Gastrocnemius medialis (tissue), 4 donors: ENCODE results near the gene SNTG2. TPM values are rescaled to one million over a fixed set of nuclear protein-coding genes. Genes with fewer than 3 reads are reported as not detected.

Experiments
- ATAC-seq, 2 donors: fragments of 150-250 bp; one replicate each; pipeline ENCODE4 v1.9.1; 2016
- DNase-seq, 2 donors: peaks; one replicate each; pipeline ENCODE4 v3.0.0-alpha.2; 2019
- H3K27ac ChIP-seq, 4 donors: fragments of 200-600 bp; sonication (generic); 1 replicate in 1 of 4; 2 replicates in 3 of 4; pipeline ENCODE4 v1.5.1; 2016 to 2018; ENCODE audit warnings: mild to moderate bottlenecking in 2 of 4, moderate library complexity in 1 of 4
- H3K27me3 ChIP-seq, 3 donors: fragments of 200-600 bp; sonication (generic) in 2 of 3; 1 replicate in 1 of 3; 2 replicates in 2 of 3; pipeline versions ENCODE4 v1.5.1 to v1.6.0; 2016 to 2019; ENCODE audit warnings: mild to moderate bottlenecking in 1 of 3, moderate library complexity in 1 of 3
- H3K36me3 ChIP-seq, 2 donors: fragments of 200-600 bp; sonication (generic) in 1 of 2; one replicate each; pipeline ENCODE4 v1.5.1; 2017 to 2018
- H3K4me1 ChIP-seq, 2 donors: fragments of 200-600 bp; sonication (generic) in 1 of 2; one replicate each; pipeline ENCODE4 v1.5.1; 2016 to 2017; ENCODE audit warnings: mild to moderate bottlenecking in 2 of 2
- H3K4me3 ChIP-seq, 4 donors: fragments of 200-600 bp; sonication (generic) in 3 of 4; 1 replicate in 1 of 4; 2 replicates in 3 of 4; pipeline ENCODE4 v1.5.1; 2016 to 2019; ENCODE audit warnings: mild to moderate bottlenecking in 2 of 4
- H3K9me3 ChIP-seq, 3 donors: fragments of 200-600 bp; sonication (generic) in 2 of 3; 1 replicate in 1 of 3; 2 replicates in 2 of 3; pipeline ENCODE4 v1.5.1; 2016 to 2019
- POLR2A ChIP-seq, 2 donors: fragments of 450-650 bp; IDR thresholded peaks; one replicate each; pipeline ENCODE4 v1.6.1; 2017; ENCODE audit warnings: antibody characterized with exemption in 2 of 2, mild to moderate bottlenecking in 2 of 2, moderate library complexity in 2 of 2
- in situ Hi-C, 4 donors: fragments of 200-750 bp; cut with MboI; loops; one replicate each; pipeline versions ENCODE4 v1.15.0 to v1.8.0; 2017; ENCODE audit warnings: low sequenced_read_pairs in 4 of 4
- intact Hi-C: fragments of 100-400 bp; cut with DNase I; formaldehyde crosslinking; loops from one replicate; pipeline ENCODE4 v1.15.1; 2023; ENCODE audit warnings: low total_unique reads
- total RNA-seq, 4 donors: library from RNA; depleted of rRNA; stranded (reverse); fragments of >200 nt; gene quantifications; one replicate each; pipeline versions ENCODE4 v1.1.0 to v1.2.3, GENCODE V29; 2016
- TF ChIP-seq, protein P1 (sequence below), 5 experiments: fragments of 450-650 bp in 3 of 5; fragments of 200-600 bp in 2 of 5; sonication (generic) in 2 of 5; IDR thresholded peaks in 4 of 5; conservative IDR thresholded peaks in 1 of 5; 1 replicate in 4 of 5; 2 replicates in 1 of 5; pipeline ENCODE4 v1.5.1; 2016 to 2019; ENCODE audit warnings: antibody characterized with exemption in 5 of 5, mild to moderate bottlenecking in 3 of 5, moderate library complexity in 3 of 5

SNTG2 gene
- total RNA-seq, 4 donors from 2014 or later: 0.55 to 1.0 (median 0.92) TPM; not detected in 1

- Histone ChIP-seq H3K27me3 (no peaks in the 10 kb centered on the region), H3K9me3 (no peaks in the 10 kb centered on the region), H3K36me3 (no peaks in the 10 kb centered on the region), H3K4me1 (no peaks in the 10 kb centered on the region), H3K4me3 (no peak overlapping the region), H3K27ac (no peak overlapping the region)
- in situ Hi-C loops (no loop called here), intact Hi-C loops (no loop called here)
- DNase-seq: no peak
- no peak for TF ChIP-seq POLR2A (IDR thresholded peaks at IDR 0.05)
- TF ChIP-seq, protein P1, sequence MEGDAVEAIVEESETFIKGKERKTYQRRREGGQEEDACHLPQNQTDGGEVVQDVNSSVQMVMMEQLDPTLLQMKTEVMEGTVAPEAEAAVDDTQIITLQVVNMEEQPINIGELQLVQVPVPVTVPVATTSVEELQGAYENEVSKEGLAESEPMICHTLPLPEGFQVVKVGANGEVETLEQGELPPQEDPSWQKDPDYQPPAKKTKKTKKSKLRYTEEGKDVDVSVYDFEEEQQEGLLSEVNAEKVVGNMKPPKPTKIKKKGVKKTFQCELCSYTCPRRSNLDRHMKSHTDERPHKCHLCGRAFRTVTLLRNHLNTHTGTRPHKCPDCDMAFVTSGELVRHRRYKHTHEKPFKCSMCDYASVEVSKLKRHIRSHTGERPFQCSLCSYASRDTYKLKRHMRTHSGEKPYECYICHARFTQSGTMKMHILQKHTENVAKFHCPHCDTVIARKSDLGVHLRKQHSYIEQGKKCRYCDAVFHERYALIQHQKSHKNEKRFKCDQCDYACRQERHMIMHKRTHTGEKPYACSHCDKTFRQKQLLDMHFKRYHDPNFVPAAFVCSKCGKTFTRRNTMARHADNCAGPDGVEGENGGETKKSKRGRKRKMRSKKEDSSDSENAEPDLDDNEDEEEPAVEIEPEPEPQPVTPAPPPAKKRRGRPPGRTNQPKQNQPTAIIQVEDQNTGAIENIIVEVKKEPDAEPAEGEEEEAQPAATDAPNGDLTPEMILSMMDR (IDR thresholded peaks at IDR 0.05 in 4 of 5, conservative IDR thresholded peaks at IDR 0.05 in 1 of 5): no peak
- ATAC-seq: no peak
Observed at GRCh38 chr2:1077911-1078310, 127.3 kb downstream of the SNTG2 start.

GRCh38 chr2:1078326-1078725, 127.7 kb downstream of the SNTG2 start:
- intact Hi-C loops: no loop called here
- Histone ChIP-seq H3K9me3 (no peaks in the 10 kb centered on the region), H3K4me3 (no peak overlapping the region), H3K27me3 (no peaks in the 10 kb centered on the region), H3K4me1 (no peaks in the 10 kb centered on the region), H3K27ac (no peak overlapping the region), H3K36me3 (no peaks in the 10 kb centered on the region)
- no peak for ATAC-seq
- DNase-seq: no peak
- in situ Hi-C loops: no loop called here
- no peak for TF ChIP-seq POLR2A (IDR thresholded peaks at IDR 0.05)

DNA sequence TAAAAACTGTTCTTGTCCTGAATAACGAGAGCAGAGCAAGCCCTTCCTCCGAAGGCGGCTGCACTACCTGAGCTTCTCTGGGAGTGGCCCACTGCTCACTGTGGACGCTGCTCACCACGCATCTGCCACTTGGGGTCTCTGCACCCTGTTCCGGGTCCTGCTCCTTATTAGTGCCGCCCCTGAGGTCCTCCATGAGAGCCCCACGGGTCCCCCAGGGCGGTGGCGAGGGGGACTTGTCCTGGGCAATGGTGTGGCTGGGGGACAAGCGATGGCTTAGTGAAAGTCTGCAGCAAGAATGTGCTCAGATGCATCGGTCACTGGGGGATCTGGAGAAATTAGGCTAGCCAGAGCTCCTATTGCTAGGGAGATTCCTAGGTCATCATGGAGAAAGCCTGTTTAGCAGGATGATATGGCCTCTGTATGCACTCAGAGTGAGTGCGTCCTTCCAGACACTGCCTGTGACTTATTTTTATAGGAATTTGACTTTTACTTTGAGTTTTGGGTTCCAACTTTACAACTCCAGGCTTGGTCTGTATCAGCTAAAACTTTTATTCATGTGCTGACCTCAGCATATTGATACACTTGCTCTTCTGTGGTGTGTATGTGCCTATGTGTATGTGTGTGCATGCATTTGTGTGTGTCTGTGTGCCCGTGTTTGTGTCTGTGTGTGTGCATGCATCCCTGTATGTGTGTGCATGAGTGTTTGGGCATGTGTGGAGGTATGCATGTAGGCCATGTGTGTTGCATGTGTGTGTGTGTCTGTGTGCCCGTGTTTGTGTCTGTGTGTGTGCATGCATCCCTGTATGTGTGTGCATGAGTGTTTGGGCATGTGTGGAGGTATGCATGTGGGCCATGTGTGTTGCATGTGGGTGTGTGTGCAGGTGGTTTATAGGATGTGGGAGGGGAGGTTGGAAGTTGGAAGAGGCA, 129.5 kb downstream of the SNTG2 start:
- no peak for ATAC-seq

GRCh38 chr2:1081451-1082225, 131.0 kb downstream of the SNTG2 start:
- TF ChIP-seq POLR2A (IDR thresholded peaks at IDR 0.05): no peak
- TF ChIP-seq, protein P1 (IDR thresholded peaks at IDR 0.05 in 4 of 5, conservative IDR thresholded peaks at IDR 0.05 in 1 of 5): no peak
- ATAC-seq: no peak
- intact Hi-C loops (no loop called here), in situ Hi-C loops (no loop called here)
- Histone ChIP-seq H3K27ac (no peak overlapping the region), H3K4me1 (no peaks in the 10 kb centered on the region), H3K27me3 (no peaks in the 10 kb centered on the region), H3K4me3 (no peak overlapping the region), H3K36me3 (no peaks in the 10 kb centered on the region), H3K9me3 (no peaks in the 10 kb centered on the region)
- DNase-seq: no peak

More for the DNA sequence above, 129.5 kb downstream of the SNTG2 start:
- DNase-seq: no peak
- no peaks in the 10 kb centered on the region for H3K27me3 ChIP-seq
- H3K4me1 ChIP-seq: no peaks in the 10 kb centered on the region
- H3K27ac ChIP-seq: no peak overlapping the region
- H3K36me3 ChIP-seq: no peaks in the 10 kb centered on the region
- in situ Hi-C loops (no loop called here), intact Hi-C loops (no loop called here)
- H3K9me3 ChIP-seq: no peaks in the 10 kb centered on the region
- no peak overlapping the region for H3K4me3 ChIP-seq
- no peak for TF ChIP-seq POLR2A (IDR thresholded peaks at IDR 0.05)
- TF ChIP-seq, protein P1 (IDR thresholded peaks at IDR 0.05 in 4 of 5, conservative IDR thresholded peaks at IDR 0.05 in 1 of 5): no peak
